GOT3 (cell line): ENCODE results near the gene PRKAR1B.

ENCODE experiments used
- DNase-seq: peaks from one replicate; lab custom pipeline; 2025; ENCODE audit warnings: mixed read lengths; lab: John Stamatoyannopoulos, UW

PRKAR1B gene

GRCh38 chr7:739983-740942 is 13.2 kb upstream of the PRKAR1B start:
- DNase-seq = no peak

GRCh38 chr7:739455-739982 is 12.4 kb upstream of the PRKAR1B start:
- DNase-seq = no peak

- no peak for DNase-seq
These were observed 11.8 kb upstream of the PRKAR1B start for GRCh38 chr7:738723-739454.

- no peak for DNase-seq
These were observed 11.2 kb upstream of the PRKAR1B start for GRCh38 chr7:738241-738640.

GRCh38 chr7:734808-735207 is 7.7 kb upstream of the PRKAR1B start:
- no peak for DNase-seq

- no peak for DNase-seq
These were observed 7.1 kb upstream of the PRKAR1B start for GRCh38 chr7:734214-734613.

GRCh38 chr7:732556-732955 is 5.5 kb upstream of the PRKAR1B start:
- no peak for DNase-seq

GRCh38 chr7:732094-732541 is 5.0 kb upstream of the PRKAR1B start:
- no peak for DNase-seq

GRCh38 chr7:731440-732085 is 4.5 kb upstream of the PRKAR1B start:
- no peak for DNase-seq

- no peak for DNase-seq
These were observed 3.7 kb upstream of the PRKAR1B start for GRCh38 chr7:730501-731439.

GRCh38 chr7:729140-730000 is 2.3 kb upstream of the PRKAR1B start:
- no peak for DNase-seq

- DNase-seq = no peak
These were observed 1.5 kb upstream of the PRKAR1B start for GRCh38 chr7:728602-729001.

GRCh38 chr7:727806-728460 is 852 bp upstream of the PRKAR1B start:
- DNase-seq = no peak

- DNase-seq = no peak
These were observed 302 bp downstream of the PRKAR1B start for GRCh38 chr7:726854-727103.

GRCh38 chr7:726084-726853 is 812 bp downstream of the PRKAR1B start, which contains the start of gene DNAAF5:
Gene DNAAF5 (plus strand): TSS chr7:726699. CDS start chr7:726721, 22 bp downstream.
- DNase-seq = peak; percentile 52

GRCh38 chr7:725223-726005 is 1.7 kb downstream of the PRKAR1B start:
- no peak for DNase-seq

GRCh38 chr7:724298-724697 is 2.8 kb downstream of the PRKAR1B start:
- no peak for DNase-seq

- DNase-seq = no peak
These were observed 3.5 kb downstream of the PRKAR1B start for GRCh38 chr7:723541-723940.
